Mononuclear cell (primary cell): ENCODE results near the gene DPPA3. TPM values are rescaled to one million over a fixed set of nuclear protein-coding genes. Genes with fewer than 3 reads are reported as not detected.
"Not testable (repeated sequence)": the region's sequence is repeated elsewhere in the genome, so short reads cannot be mapped to it uniquely, and the experiment has no call there.

Experiments
- H3K27me3 ChIP-seq: 2 replicates; pipeline ENCODE4 v1.6.0; 2011; ENCODE audit warnings: low read length, control low read depth; ENCODE audit not compliant: insufficient read depth
- H3K4me1 ChIP-seq: 2 replicates; pipeline ENCODE4 v1.5.1; 2011; ENCODE audit warnings: mild to moderate bottlenecking, low read length, control low read depth; ENCODE audit not compliant: insufficient read depth
- H3K4me3 ChIP-seq: 2 replicates; pipeline ENCODE4 v1.5.1; 2011; ENCODE audit warnings: mild to moderate bottlenecking, low read length, moderate library complexity
- H3K9me3 ChIP-seq: 2 replicates; pipeline ENCODE4 v1.5.1; 2011; ENCODE audit warnings: low read depth, mild to moderate bottlenecking, control low read depth, low read length
- total RNA-seq: library from RNA; depleted of rRNA; stranded (reverse); fragments of >200 nt; gene quantifications from one replicate; pipeline ENCODE4 v1.2.3, GENCODE V29; 2012

The DPPA3 gene
- total RNA-seq, 1 donor = not detected

DNA sequence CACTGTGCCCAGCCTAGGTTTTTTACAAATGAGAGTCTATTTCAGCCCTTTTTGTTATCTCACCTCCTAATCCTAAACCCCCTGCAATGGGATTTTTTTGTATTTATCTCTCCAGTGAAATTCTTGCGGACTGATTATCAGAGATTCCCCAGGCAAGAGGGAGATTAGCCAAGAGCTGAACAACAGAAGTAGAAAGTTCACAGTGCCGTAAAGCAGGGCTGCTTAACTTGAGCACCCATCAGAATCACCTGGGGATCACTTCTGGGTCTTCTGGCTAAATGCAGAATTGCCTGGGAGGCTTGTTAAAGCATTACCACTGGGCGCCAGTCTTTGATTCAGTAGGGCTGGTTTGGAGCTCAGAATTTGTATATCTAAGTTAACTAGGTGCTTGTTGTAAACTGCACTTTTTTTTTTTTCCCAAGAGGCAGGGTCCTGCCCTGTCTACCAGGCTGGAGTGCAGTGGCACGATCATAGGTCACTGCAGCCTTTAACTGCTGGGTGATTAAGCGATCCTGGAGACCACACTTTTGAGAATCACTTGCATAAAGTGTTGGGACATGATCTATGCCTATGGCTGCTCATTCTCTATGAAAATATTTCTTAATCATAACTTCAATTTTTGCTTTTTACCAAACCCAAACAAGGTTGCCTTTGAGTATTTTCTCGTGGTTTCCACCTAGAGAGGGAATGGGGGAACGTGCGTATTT is 1.1 kb upstream of the DPPA3 start:
- Histone ChIP-seq H3K27me3 (no peaks in the 10 kb centered on the region), H3K9me3 (no peaks in the 10 kb centered on the region), H3K4me3 (no peak overlapping the region), H3K4me1 (no peaks in the 10 kb centered on the region)

GRCh38 chr12:7712841-7713442 is 1.7 kb downstream of the DPPA3 start:
- H3K4me1 ChIP-seq = no peaks in the 10 kb centered on the region
- H3K9me3 ChIP-seq = no peaks in the 10 kb centered on the region
- H3K27me3 ChIP-seq = no peaks in the 10 kb centered on the region
- H3K4me3 ChIP-seq = no peak overlapping the region

DNA sequence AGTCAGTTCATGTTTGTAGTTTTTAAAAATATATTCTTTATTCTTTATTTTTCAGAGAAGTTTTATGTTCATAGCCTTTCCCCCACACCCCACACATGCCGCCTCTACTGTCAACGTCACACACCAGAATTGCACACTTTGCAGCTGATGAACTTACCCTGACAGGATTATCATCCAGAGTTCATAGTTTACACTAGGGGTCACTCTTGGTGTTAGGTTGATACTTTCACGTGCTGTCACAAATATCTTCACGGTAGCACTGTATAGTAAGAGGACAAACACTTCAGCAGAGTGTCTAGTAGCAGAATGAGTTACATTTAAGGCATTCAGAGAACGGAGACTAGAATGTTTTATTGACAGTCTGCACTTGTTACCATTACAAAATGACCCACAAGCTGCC is 5.1 kb downstream of the DPPA3 start:
- H3K4me1 ChIP-seq = peaks cover 19% of the 10 kb centered on the region

GRCh38 chr12:7719946-7720730 is 8.9 kb downstream of the DPPA3 start:
- Histone ChIP-seq H3K4me3 (no peak overlapping the region), H3K27me3 (no peaks in the 10 kb centered on the region), H3K4me1 (peaks cover 24% of the 10 kb centered on the region), H3K9me3 (no peaks in the 10 kb centered on the region)

More for the DNA sequence above, 5.1 kb downstream of the DPPA3 start:
- H3K9me3 ChIP-seq = no peaks in the 10 kb centered on the region
- H3K4me3 ChIP-seq = no peak overlapping the region
- no peaks in the 10 kb centered on the region for H3K27me3 ChIP-seq

- Histone ChIP-seq H3K27me3 (no peaks in the 10 kb centered on the region), H3K4me1 (peaks cover 17% of the 10 kb centered on the region), H3K4me3 (no peak overlapping the region), H3K9me3 (no peaks in the 10 kb centered on the region)
These were observed 12.7 kb downstream of the DPPA3 start for GRCh38 chr12:7723926-7724325.

DNA sequence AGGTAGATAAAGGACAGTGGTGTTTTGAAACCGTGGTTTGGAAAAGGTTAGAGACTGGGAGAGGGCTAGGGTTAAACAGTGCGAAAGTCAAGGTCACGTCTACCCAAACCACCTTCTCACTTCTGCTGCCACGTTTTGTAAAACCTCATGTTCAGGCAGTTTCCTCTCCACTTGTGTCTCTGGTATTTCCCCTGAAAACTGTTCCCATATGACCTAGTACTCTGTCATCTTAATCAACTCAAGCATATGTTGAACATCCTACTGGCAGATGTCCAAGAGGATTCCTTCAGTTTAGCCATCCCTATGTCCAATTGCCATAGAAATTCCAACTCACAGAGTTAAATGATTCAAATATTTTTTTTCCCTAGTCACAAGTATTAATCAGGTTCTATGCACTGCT is 18.5 kb downstream of the DPPA3 start:
- Histone ChIP-seq H3K9me3 (no peaks in the 10 kb centered on the region), H3K4me1 (no peaks in the 10 kb centered on the region), H3K4me3 (no peak overlapping the region), H3K27me3 (no peaks in the 10 kb centered on the region)

DNA sequence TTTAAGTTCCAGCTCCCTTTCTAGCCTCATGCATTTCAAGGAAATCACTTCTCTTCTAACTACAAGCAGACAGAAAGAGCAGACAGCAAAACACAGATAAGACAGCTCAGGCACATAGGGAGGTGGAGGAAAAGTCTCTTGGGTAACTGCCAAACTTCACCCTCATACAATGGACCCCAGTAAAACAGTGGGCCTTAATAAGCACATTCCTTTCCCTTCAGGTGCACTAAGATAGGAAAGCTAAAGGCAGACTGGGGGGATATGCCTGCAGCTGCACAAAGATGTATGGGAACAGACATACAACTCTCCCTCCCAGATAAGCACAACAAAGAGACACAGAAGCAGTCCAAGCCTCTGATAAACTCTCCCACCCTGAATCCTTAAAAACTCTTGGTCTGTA is 19.8 kb downstream of the DPPA3 start:
- H3K4me3 ChIP-seq, H3K4me1 ChIP-seq, H3K9me3 ChIP-seq, H3K27me3 ChIP-seq: not testable (repeated sequence)

DNA sequence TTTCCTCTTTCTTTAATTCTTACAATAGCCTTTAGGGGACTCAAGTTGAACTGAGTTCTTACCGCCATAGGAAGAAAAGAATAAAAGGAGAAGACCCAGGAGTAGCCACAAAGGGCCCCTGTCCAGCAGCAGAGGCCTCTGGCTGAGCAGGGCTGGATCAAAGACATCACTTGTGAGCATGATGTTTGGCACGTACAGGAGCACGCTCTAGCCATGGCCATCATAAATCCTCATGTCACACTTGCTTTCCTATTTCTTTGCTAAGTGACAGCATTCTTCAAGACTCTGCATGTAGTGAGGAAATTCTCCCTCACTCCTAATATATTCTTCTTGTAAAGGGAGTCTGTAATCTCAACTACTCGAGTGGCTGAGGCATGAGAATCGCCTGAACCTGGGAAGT is 20.3 kb downstream of the DPPA3 start:
- no peaks in the 10 kb centered on the region for H3K9me3 ChIP-seq
- no peaks in the 10 kb centered on the region for H3K27me3 ChIP-seq
- no peaks in the 10 kb centered on the region for H3K4me1 ChIP-seq
- no peak overlapping the region for H3K4me3 ChIP-seq

- Histone ChIP-seq H3K4me1 (no peaks in the 10 kb centered on the region), H3K9me3 (no peaks in the 10 kb centered on the region), H3K27me3 (no peaks in the 10 kb centered on the region), H3K4me3 (no peak overlapping the region)
These were observed 21.8 kb downstream of the DPPA3 start for GRCh38 chr12:7732993-7733392.

DNA sequence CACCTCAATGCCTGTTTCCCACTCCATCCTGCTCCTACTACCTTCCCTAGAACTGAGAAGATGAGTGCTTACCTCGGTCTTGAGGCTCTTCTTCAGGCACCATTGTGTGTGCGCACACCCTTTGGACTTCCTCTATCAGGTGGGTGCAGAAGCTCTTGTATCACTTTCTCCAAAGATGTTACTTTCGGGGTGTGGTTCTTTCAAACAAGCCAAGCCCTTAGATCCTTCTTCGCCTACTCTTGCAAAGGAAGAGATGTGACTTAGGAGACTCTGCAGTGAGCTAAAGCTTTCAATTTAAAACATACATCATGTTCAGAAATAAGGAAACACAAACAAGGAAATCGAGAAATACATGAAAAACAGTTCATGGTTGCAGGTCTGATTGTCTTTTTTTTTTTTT is 36.0 kb downstream of the DPPA3 start, which contains the start of gene CLEC4C:
CLEC4C (minus strand) TSS at position 130 of the 400 bp plus-strand sequence; CDS start at position 103, 27 bp downstream.
- no peaks in the 10 kb centered on the region for H3K9me3 ChIP-seq
- H3K4me1 ChIP-seq = peaks cover 16% of the 10 kb centered on the region
- H3K27me3 ChIP-seq = no peaks in the 10 kb centered on the region
- H3K4me3 ChIP-seq = no peak within 1 kb of the TSS

GRCh38 chr12:7748852-7749251 is 37.6 kb downstream of the DPPA3 start:
- Histone ChIP-seq H3K27me3 (no peaks in the 10 kb centered on the region), H3K9me3 (no peaks in the 10 kb centered on the region), H3K4me3 (no peak overlapping the region), H3K4me1 (peaks cover 30% of the 10 kb centered on the region)

DNA sequence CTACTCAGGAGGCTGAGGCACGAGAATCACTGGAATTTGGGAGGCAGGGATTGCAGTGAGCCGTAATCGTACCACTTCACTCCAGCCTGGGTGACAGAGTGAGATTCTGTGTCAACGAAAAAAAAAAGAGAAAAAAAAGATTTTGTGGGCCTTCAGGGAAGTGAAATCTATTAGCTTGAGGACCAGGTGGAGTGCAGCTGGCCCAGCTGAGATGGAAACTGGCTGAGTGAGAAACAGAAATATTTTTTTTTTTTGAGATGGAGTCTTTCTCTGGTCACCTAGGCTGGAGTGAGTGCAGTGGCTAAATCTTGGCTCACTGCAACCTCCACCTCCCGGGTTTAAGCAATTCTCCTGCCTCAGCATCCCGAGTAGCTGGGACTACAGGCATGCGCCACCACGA is 38.2 kb downstream of the DPPA3 start:
- Histone ChIP-seq H3K4me3 (no peak overlapping the region), H3K27me3 (no peaks in the 10 kb centered on the region), H3K9me3 (no peaks in the 10 kb centered on the region), H3K4me1 (peaks cover 34% of the 10 kb centered on the region)

- no peaks in the 10 kb centered on the region for H3K9me3 ChIP-seq
- H3K4me1 ChIP-seq = peaks cover 29% of the 10 kb centered on the region
- no peak overlapping the region for H3K4me3 ChIP-seq
- no peaks in the 10 kb centered on the region for H3K27me3 ChIP-seq
These were observed 39.1 kb downstream of the DPPA3 start for GRCh38 chr12:7750350-7750749.

DNA sequence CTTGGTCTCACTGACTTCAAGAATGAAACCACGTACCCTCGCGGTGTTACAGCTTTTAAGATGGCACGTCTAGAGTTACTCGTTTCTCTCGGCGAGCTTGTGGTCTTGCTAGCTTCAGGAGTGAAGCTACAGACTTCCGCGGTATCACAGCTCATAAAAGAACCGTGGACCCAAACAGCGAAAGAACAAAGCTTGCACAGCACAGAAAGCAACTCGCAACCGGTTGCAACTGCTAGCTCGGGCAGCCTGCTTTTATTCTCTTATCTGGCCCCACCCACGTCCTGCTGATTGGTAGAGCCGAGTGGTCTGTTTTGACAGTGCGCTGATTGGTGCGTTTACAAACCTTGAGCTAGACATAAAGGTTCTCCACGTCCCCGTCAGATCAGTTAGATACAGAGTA is 40.2 kb downstream of the DPPA3 start:
- peaks cover 34% of the 10 kb centered on the region for H3K4me1 ChIP-seq
- no peaks in the 10 kb centered on the region for H3K27me3 ChIP-seq
- H3K4me3 ChIP-seq = no peak overlapping the region
- H3K9me3 ChIP-seq = no peaks in the 10 kb centered on the region
